Hepatocyte (in vitro differentiated cells): ENCODE measurements around the gene TMEM267. TPM values are rescaled to one million over a fixed set of nuclear protein-coding genes. Genes with fewer than 3 reads are reported as not detected.
"Not testable (repeated sequence)": the region's sequence is repeated elsewhere in the genome, so short reads cannot be mapped to it uniquely, and the experiment has no call there.

Source experiments
- DNase-seq: peaks from one replicate; pipeline ENCODE4 v3.0.0-alpha.2; 2016; ENCODE audit warnings: low spot score
- H2AFZ ChIP-seq: fragments of 200-600 bp; sonication (generic); 2 replicates; pipeline ENCODE4 v1.6.0; 2016; ENCODE audit warnings: antibody characterized with exemption, mild to moderate bottlenecking
- H3K27ac ChIP-seq: fragments of 200-600 bp; sonication (generic); 2 replicates; pipeline ENCODE4 v1.5.1; 2016; ENCODE audit warnings: mild to moderate bottlenecking
- H3K27me3 ChIP-seq: fragments of 200-600 bp; sonication (generic); 2 replicates; pipeline ENCODE4 v1.6.1; 2016
- H3K36me3 ChIP-seq: fragments of 200-600 bp; sonication (generic); replicated peaks from 2 replicates; pipeline ENCODE4 v1.5.1; 2016; ENCODE audit warnings: low read depth; ENCODE audit not compliant: insufficient read depth
- H3K4me1 ChIP-seq: fragments of 200-600 bp; sonication (generic); 2 replicates; pipeline ENCODE4 v1.5.1; 2016; ENCODE audit warnings: mild to moderate bottlenecking, moderate library complexity; ENCODE audit not compliant: insufficient read depth
- H3K4me2 ChIP-seq: fragments of 200-600 bp; sonication (generic); 2 replicates; pipeline ENCODE4 v1.6.0; 2016
- H3K4me3 ChIP-seq: fragments of 200-600 bp; sonication (generic); 2 replicates; pipeline ENCODE4 v1.5.1; 2016; ENCODE audit warnings: mild to moderate bottlenecking
- H3K79me2 ChIP-seq: fragments of 200-600 bp; sonication (generic); 2 replicates; pipeline ENCODE4 v1.6.0; 2017; ENCODE audit warnings: mild to moderate bottlenecking
- H3K9me2 ChIP-seq: fragments of 200-600 bp; sonication (generic); replicated peaks from 2 replicates; pipeline ENCODE4 v1.6.0; 2017; ENCODE audit warnings: mild to moderate bottlenecking; ENCODE audit not compliant: insufficient read depth
- H3K9me3 ChIP-seq: fragments of 200-600 bp; sonication (generic); 2 replicates; pipeline ENCODE4 v1.5.1; 2016; ENCODE audit warnings: low read depth, mild to moderate bottlenecking
- H4K20me1 ChIP-seq: fragments of 200-600 bp; sonication (generic); 2 replicates; pipeline ENCODE4 v1.6.0; 2016; ENCODE audit warnings: mild to moderate bottlenecking; ENCODE audit not compliant: insufficient read depth, poor library complexity, severe bottlenecking
- EZH2 ChIP-seq: fragments of 200-600 bp; sonication (generic); IDR thresholded peaks from 2 replicates; pipeline ENCODE4 v1.6.1; 2016; ENCODE audit warnings: antibody characterized with exemption, mild to moderate bottlenecking, borderline replicate concordance
- EZH2phosphoT487 ChIP-seq: fragments of 200-600 bp; sonication (generic); IDR thresholded peaks from one replicate; pipeline ENCODE4 v1.6.1; 2018; ENCODE audit warnings: antibody characterized with exemption, mild to moderate bottlenecking, low read depth, moderate library complexity; ENCODE audit not compliant: unreplicated experiment, severe bottlenecking
- WGBS: methylation state at CpG from one replicate; pipeline ENCODE4 v1.1.6; 2016; ENCODE audit warnings: low lambda C conversion rate; ENCODE audit errors: missing lambda C conversion rate; 5-methylcytosine and 5-hydroxymethylcytosine counted together
- polyA plus RNA-seq: library from polyadenylated mRNA; unstranded; fragments of >200 nt; fragmentation: Nextera tagmentation; extraction: Ambion mirVana; gene quantifications from 2 replicates; pipeline ENCODE4 v1.2.1, GENCODE V29; 2016
- total RNA-seq: library from RNA; depleted of rRNA; stranded (reverse); fragments of >200 nt; gene quantifications from 2 replicates; pipeline ENCODE4 v1.2.3, GENCODE V29; 2014
- TF ChIP-seq, protein P1 (sequence below): fragments of 200-600 bp; sonication (generic); IDR thresholded peaks from 2 replicates; pipeline ENCODE4 v1.5.1; 2016; ENCODE audit warnings: antibody characterized with exemption, mild to moderate bottlenecking; ENCODE audit not compliant: poor library complexity

TMEM267 gene
- total and polyA plus RNA-seq, 2 experiments from 2014 or later: 9.7 to 19.4 TPM

- H3K27me3 ChIP-seq: no peaks in the 10 kb centered on the region
- H3K4me1 ChIP-seq: peaks cover 6% of the 10 kb centered on the region
- no peaks in the 10 kb centered on the region for H3K9me3 ChIP-seq
- no peaks in the 10 kb centered on the region for H3K79me2 ChIP-seq
- no peak overlapping the region for H3K27ac ChIP-seq
- H3K4me2 ChIP-seq: no peak overlapping the region
- DNase-seq: no peak
- H3K9me2 ChIP-seq: no peaks in the 10 kb centered on the region
- 62% methylated on average over 2 of the region's 2 CpGs for WGBS
- no peaks in the 10 kb centered on the region for H3K36me3 ChIP-seq
- H4K20me1 ChIP-seq: no peaks in the 10 kb centered on the region
- H2AFZ ChIP-seq: no peak overlapping the region
- no peak for TF ChIP-seq EZH2phosphoT487
- TF ChIP-seq, protein P1, sequence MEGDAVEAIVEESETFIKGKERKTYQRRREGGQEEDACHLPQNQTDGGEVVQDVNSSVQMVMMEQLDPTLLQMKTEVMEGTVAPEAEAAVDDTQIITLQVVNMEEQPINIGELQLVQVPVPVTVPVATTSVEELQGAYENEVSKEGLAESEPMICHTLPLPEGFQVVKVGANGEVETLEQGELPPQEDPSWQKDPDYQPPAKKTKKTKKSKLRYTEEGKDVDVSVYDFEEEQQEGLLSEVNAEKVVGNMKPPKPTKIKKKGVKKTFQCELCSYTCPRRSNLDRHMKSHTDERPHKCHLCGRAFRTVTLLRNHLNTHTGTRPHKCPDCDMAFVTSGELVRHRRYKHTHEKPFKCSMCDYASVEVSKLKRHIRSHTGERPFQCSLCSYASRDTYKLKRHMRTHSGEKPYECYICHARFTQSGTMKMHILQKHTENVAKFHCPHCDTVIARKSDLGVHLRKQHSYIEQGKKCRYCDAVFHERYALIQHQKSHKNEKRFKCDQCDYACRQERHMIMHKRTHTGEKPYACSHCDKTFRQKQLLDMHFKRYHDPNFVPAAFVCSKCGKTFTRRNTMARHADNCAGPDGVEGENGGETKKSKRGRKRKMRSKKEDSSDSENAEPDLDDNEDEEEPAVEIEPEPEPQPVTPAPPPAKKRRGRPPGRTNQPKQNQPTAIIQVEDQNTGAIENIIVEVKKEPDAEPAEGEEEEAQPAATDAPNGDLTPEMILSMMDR: no peak
- no peak for TF ChIP-seq EZH2
- no peak overlapping the region for H3K4me3 ChIP-seq
Observed at GRCh38 chr5:43429706-43430105, 54.0 kb downstream of the TMEM267 start.

- H3K4me3 ChIP-seq: no peak overlapping the region
- no peaks in the 10 kb centered on the region for H4K20me1 ChIP-seq
- no peak overlapping the region for H3K27ac ChIP-seq
- no peak overlapping the region for H3K4me2 ChIP-seq
- H3K79me2 ChIP-seq: no peaks in the 10 kb centered on the region
- no peaks in the 10 kb centered on the region for H3K27me3 ChIP-seq
- no peak overlapping the region for H2AFZ ChIP-seq
- DNase-seq: no peak
- TF ChIP-seq EZH2 (no peak), EZH2phosphoT487 (no peak)
- TF ChIP-seq, protein P1: no peak
- H3K9me3 ChIP-seq: no peaks in the 10 kb centered on the region
- H3K36me3 ChIP-seq: no peaks in the 10 kb centered on the region
- H3K4me1 ChIP-seq: peaks cover 6% of the 10 kb centered on the region
- H3K9me2 ChIP-seq: no peaks in the 10 kb centered on the region
- WGBS: 94% methylated on average over 7 of the region's 7 CpGs
Observed at GRCh38 chr5:43429016-43429415, 54.6 kb downstream of the TMEM267 start.

DNA sequence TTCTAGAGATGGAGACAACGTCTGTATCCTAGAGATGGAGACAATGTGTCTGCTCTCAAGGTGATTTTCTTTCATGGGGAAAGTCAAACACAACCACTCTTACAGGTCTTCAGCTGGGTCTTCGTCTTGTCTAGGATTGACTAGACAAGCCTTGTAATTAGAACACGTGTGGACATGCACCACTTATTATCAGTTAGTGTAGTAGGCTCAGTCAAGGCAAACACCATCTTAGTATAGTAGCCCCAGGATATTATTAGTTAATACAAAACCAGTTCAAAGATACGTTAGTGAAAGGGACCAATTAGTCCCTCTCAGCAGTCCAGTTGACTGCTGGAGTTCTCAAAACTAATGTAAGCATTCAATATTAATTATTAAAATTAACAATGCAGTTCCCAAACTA is 56.4 kb downstream of the TMEM267 start:
- H3K9me2 ChIP-seq: no peaks in the 10 kb centered on the region
- H3K27me3 ChIP-seq: no peaks in the 10 kb centered on the region
- H3K27ac ChIP-seq: no peak overlapping the region
- no peaks in the 10 kb centered on the region for H3K9me3 ChIP-seq
- WGBS: 80% methylated on average over 4 of the region's 4 CpGs
- DNase-seq: no peak
- TF ChIP-seq, protein P1: no peak
- no peak for TF ChIP-seq EZH2
- TF ChIP-seq EZH2phosphoT487: no peak
- no peak overlapping the region for H3K4me3 ChIP-seq
- no peak overlapping the region for H3K4me2 ChIP-seq
- no peak overlapping the region for H2AFZ ChIP-seq
- no peaks in the 10 kb centered on the region for H3K4me1 ChIP-seq
- H3K79me2 ChIP-seq: no peaks in the 10 kb centered on the region
- H4K20me1 ChIP-seq: no peaks in the 10 kb centered on the region
- H3K36me3 ChIP-seq: no peaks in the 10 kb centered on the region

GRCh38 chr5:43425983-43426382 is 57.7 kb downstream of the TMEM267 start:
- Histone ChIP-seq H4K20me1 (no peaks in the 10 kb centered on the region), H3K4me2 (no peak overlapping the region), H3K4me1 (peaks cover 6% of the 10 kb centered on the region), H3K27ac (no peak overlapping the region), H3K36me3 (no peaks in the 10 kb centered on the region), H3K4me3 (no peak overlapping the region), H3K9me3 (no peaks in the 10 kb centered on the region), H2AFZ (no peak overlapping the region), H3K27me3 (no peaks in the 10 kb centered on the region), H3K79me2 (no peaks in the 10 kb centered on the region), H3K9me2 (no peaks in the 10 kb centered on the region)
- no peak for TF ChIP-seq EZH2phosphoT487
- TF ChIP-seq, protein P1: no peak
- TF ChIP-seq EZH2: no peak
- WGBS: 77% methylated on average over 2 of the region's 2 CpGs
- peak; percentile 25 for DNase-seq

- H3K4me3 ChIP-seq, H3K27ac ChIP-seq: not testable (repeated sequence)
Observed at GRCh38 chr5:43423086-43423485, 60.6 kb downstream of the TMEM267 start.

More at GRCh38 chr5:43423086-43423485, 60.6 kb downstream of the TMEM267 start:
- not testable (repeated sequence) for H3K9me2 ChIP-seq, H3K79me2 ChIP-seq, H3K9me3 ChIP-seq, H2AFZ ChIP-seq, H3K4me1 ChIP-seq, H4K20me1 ChIP-seq, H3K4me2 ChIP-seq, H3K27me3 ChIP-seq, H3K36me3 ChIP-seq, DNase-seq
- 91% methylated on average over 6 of the region's 6 CpGs for WGBS
